DOHH2 (cell line): ENCODE measurements around the gene COX8A.

Source experiments
- H3F3A ChIP-seq: fragments of 200-600 bp; sonication (generic), shearing (Covaris generic); 2 replicates; pipeline ENCODE4 v1.6.0; 2016; ENCODE audit warnings: antibody characterized with exemption, mild to moderate bottlenecking; ENCODE audit not compliant: control insufficient read depth, insufficient read depth
- H3K27ac ChIP-seq: fragments of 200-600 bp; sonication (generic); 2 replicates; pipeline ENCODE4 v1.5.1; 2014; ENCODE audit warnings: low read depth, mild to moderate bottlenecking, low read length, moderate library complexity
- H3K27me3 ChIP-seq: fragments of 200-600 bp; sonication (generic); 2 replicates; pipeline ENCODE4 v1.6.1; 2014; ENCODE audit warnings: mild to moderate bottlenecking, low read length, mixed read lengths; ENCODE audit not compliant: control insufficient read depth
- H3K36me3 ChIP-seq: fragments of 200-600 bp; sonication (generic); 2 replicates; pipeline ENCODE4 v1.6.1; 2014; ENCODE audit warnings: mild to moderate bottlenecking, low read length, moderate library complexity, mixed read lengths; ENCODE audit not compliant: control insufficient read depth
- H3K4me1 ChIP-seq: fragments of 200-600 bp; sonication (generic); 2 replicates; pipeline ENCODE4 v1.6.1; 2014; ENCODE audit warnings: mild to moderate bottlenecking, low read length, mixed read lengths; ENCODE audit not compliant: control insufficient read depth
- H3K4me2 ChIP-seq: fragments of 200-600 bp; sonication (generic); 2 replicates; pipeline ENCODE4 v1.6.0; 2014; ENCODE audit warnings: mild to moderate bottlenecking, low read length, moderate library complexity
- H3K4me3 ChIP-seq: fragments of 200-600 bp; sonication (generic); 2 replicates; pipeline ENCODE4 v1.5.1; 2014; ENCODE audit warnings: mild to moderate bottlenecking, low read length, mixed read lengths
- H3K79me2 ChIP-seq: fragments of 200-600 bp; sonication (generic); 2 replicates; pipeline ENCODE4 v1.6.1; 2014; ENCODE audit warnings: mild to moderate bottlenecking, low read length, mixed read lengths; ENCODE audit not compliant: control insufficient read depth
- H3K9me2 ChIP-seq: fragments of 200-600 bp; sonication (generic); replicated peaks from 2 replicates; pipeline ENCODE4 v1.6.1; 2014; ENCODE audit warnings: mild to moderate bottlenecking, low read length, mixed read lengths; ENCODE audit not compliant: control insufficient read depth
- H3K9me3 ChIP-seq: fragments of 200-600 bp; sonication (generic); 2 replicates; pipeline ENCODE4 v1.6.1; 2014; ENCODE audit warnings: antibody characterized with exemption, low read length, mixed read lengths; ENCODE audit not compliant: control insufficient read depth, insufficient read depth
- H4K20me1 ChIP-seq: fragments of 200-600 bp; sonication (generic); 2 replicates; pipeline ENCODE4 v1.6.0; 2014; ENCODE audit warnings: low read depth, mild to moderate bottlenecking, antibody characterized with exemption, low read length, moderate library complexity; ENCODE audit not compliant: control insufficient read depth, insufficient read depth
- CTCF ChIP-seq: fragments of 200-600 bp; sonication (generic); IDR thresholded peaks from one replicate; pipeline ENCODE4 v1.5.1; 2014; ENCODE audit warnings: antibody characterized with exemption, mild to moderate bottlenecking, low read depth, low read length; ENCODE audit not compliant: poor library complexity, severe bottlenecking
- EZH2phosphoT487 ChIP-seq: fragments of 200-600 bp; sonication (generic); IDR thresholded peaks from 2 replicates; pipeline ENCODE4 v1.6.1; 2017; ENCODE audit warnings: borderline replicate concordance, mild to moderate bottlenecking, antibody characterized with exemption, low read length, moderate library complexity, mixed read lengths

The COX8A gene

GRCh38 chr11:64018310-64018709 is 43.9 kb downstream of the COX8A start:
- H3K27me3 ChIP-seq, result 0 out of 2 replicates have a peak, but pooled peaks cover 3% of the 10 kb centered on the region
- H3K9me3 ChIP-seq, result no peaks in the 10 kb centered on the region
- no peak overlapping the region for H3K27ac ChIP-seq
- no peaks in the 10 kb centered on the region for H3K4me1 ChIP-seq
- no peaks in the 10 kb centered on the region for H3K36me3 ChIP-seq
- H4K20me1 ChIP-seq, result no peaks in the 10 kb centered on the region
- no peaks in the 10 kb centered on the region for H3F3A ChIP-seq
- H3K4me3 ChIP-seq, result no peak overlapping the region
- H3K79me2 ChIP-seq, result no peaks in the 10 kb centered on the region
- H3K9me2 ChIP-seq, result no peaks in the 10 kb centered on the region
- no peak for TF ChIP-seq CTCF
- no peak for TF ChIP-seq EZH2phosphoT487
- H3K4me2 ChIP-seq, result no peak overlapping the region

DNA sequence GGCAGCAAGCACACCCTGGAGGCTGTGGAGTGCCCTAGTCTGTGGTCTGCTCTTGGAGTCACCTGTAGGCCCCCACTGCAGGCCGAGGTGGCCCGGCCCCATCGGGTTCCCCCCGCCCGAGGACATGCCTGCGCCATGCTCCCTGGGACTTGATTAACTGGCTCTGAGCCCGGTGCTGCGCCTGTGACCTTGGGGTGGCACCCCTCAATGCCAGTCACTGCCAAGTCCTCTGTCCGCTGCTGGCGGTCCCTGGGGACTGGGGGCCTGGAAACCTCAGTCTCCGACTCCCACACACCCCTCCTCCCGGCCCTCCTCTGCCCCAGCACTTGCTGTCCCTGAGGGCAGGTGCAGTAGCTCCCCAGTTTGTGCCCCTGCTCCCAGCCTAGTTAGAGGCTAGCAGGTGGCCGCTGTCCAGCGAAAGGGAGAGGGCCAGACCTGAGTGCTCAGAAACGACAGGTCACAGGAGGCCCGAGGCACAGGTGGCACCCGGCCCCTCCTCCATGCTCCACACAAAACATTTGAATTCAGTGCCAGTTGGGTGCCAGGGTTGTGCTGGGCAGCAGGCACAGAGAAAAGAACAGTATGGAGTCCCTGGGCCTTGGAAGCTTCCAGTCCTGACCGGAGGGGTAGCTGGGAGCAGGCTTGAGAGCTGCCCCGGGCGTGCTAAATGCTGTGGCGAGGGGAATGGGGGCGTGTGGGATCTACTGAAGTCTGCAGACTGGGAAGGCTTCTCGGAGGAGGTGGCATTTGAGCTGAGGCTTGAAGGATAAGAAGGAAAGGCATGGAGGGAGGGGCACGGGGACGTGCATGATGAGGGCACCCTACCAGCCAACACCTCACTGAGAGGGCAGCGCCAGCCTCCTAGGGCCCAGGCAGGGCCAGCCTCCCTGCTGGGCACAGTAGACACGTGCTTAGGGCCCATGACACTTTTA is 45.0 kb downstream of the COX8A start:
- no peaks in the 10 kb centered on the region for H3K9me3 ChIP-seq
- H3K4me1 ChIP-seq, result no peaks in the 10 kb centered on the region
- no peaks in the 10 kb centered on the region for H3K79me2 ChIP-seq
- no peaks in the 10 kb centered on the region for H3F3A ChIP-seq
- no peaks in the 10 kb centered on the region for H3K36me3 ChIP-seq
- H3K4me2 ChIP-seq, result no peak overlapping the region
- no peak overlapping the region for H3K27ac ChIP-seq
- 0 out of 2 replicates have a peak, but pooled peaks cover 3% of the 10 kb centered on the region for H3K27me3 ChIP-seq
- no peak for TF ChIP-seq EZH2phosphoT487
- TF ChIP-seq CTCF, result no peak
- H3K4me3 ChIP-seq, result no peak overlapping the region
- H3K9me2 ChIP-seq, result no peaks in the 10 kb centered on the region
- H4K20me1 ChIP-seq, result no peaks in the 10 kb centered on the region

GRCh38 chr11:64020976-64021756 is 46.7 kb downstream of the COX8A start:
- no peak for TF ChIP-seq EZH2phosphoT487
- TF ChIP-seq CTCF, result no peak
- Histone ChIP-seq H3F3A (no peaks in the 10 kb centered on the region), H3K4me1 (no peaks in the 10 kb centered on the region), H3K27ac (no peak overlapping the region), H3K9me3 (no peaks in the 10 kb centered on the region), H3K4me3 (no peak overlapping the region), H3K4me2 (no peak overlapping the region), H3K9me2 (no peaks in the 10 kb centered on the region), H4K20me1 (no peaks in the 10 kb centered on the region), H3K27me3 (peaks cover 4% of the 10 kb centered on the region; the same call in 1 of the 2 replicates), H3K79me2 (no peaks in the 10 kb centered on the region), H3K36me3 (no peaks in the 10 kb centered on the region)
